Large intestine (tissue), 3 donors: ENCODE measurements around the gene BICD2. TPM values are rescaled to one million over a fixed set of nuclear protein-coding genes. Genes with fewer than 3 reads are reported as not detected.

ENCODE experiments used
- DNase-seq, 2 donors: peaks; one replicate each; pipeline versions ENCODE4 v3.0.0 to v3.0.0-alpha.2; 2013
- H3K27ac ChIP-seq: one replicate; pipeline ENCODE4 v1.5.1; 2013; ENCODE audit warnings: low read length
- H3K27me3 ChIP-seq: 2 replicates; pipeline ENCODE4 v1.6.1; 2013; ENCODE audit warnings: low read length; ENCODE audit not compliant: control insufficient read depth, insufficient read depth
- H3K36me3 ChIP-seq: 2 replicates; pipeline ENCODE4 v1.6.1; 2013; ENCODE audit warnings: low read length; ENCODE audit not compliant: control insufficient read depth, insufficient read depth
- H3K4me1 ChIP-seq: one replicate; pipeline ENCODE4 v1.6.1; 2013; ENCODE audit warnings: low read length; ENCODE audit not compliant: control insufficient read depth, insufficient read depth
- H3K4me3 ChIP-seq: one replicate; pipeline ENCODE4 v1.5.1; 2013; ENCODE audit warnings: low read length
- H3K9me3 ChIP-seq: one replicate; pipeline ENCODE4 v1.6.1; 2013; ENCODE audit warnings: mild to moderate bottlenecking, low read depth, low read length, moderate library complexity; ENCODE audit not compliant: control insufficient read depth
- WGBS: methylation state at CpG from one replicate; pipeline ENCODE4 v1.1.5; 2013; ENCODE audit warnings: low lambda C conversion rate; ENCODE audit not compliant: insufficient coverage; 5-methylcytosine and 5-hydroxymethylcytosine counted together
- polyA plus RNA-seq: library from polyadenylated mRNA; unstranded; fragments of 120-200 nt; gene quantifications from one replicate; pipeline ENCODE4 v1.2.1, GENCODE V29; 2013

The BICD2 gene
- polyA plus RNA-seq, 1 donor: 11.8 TPM

DNA sequence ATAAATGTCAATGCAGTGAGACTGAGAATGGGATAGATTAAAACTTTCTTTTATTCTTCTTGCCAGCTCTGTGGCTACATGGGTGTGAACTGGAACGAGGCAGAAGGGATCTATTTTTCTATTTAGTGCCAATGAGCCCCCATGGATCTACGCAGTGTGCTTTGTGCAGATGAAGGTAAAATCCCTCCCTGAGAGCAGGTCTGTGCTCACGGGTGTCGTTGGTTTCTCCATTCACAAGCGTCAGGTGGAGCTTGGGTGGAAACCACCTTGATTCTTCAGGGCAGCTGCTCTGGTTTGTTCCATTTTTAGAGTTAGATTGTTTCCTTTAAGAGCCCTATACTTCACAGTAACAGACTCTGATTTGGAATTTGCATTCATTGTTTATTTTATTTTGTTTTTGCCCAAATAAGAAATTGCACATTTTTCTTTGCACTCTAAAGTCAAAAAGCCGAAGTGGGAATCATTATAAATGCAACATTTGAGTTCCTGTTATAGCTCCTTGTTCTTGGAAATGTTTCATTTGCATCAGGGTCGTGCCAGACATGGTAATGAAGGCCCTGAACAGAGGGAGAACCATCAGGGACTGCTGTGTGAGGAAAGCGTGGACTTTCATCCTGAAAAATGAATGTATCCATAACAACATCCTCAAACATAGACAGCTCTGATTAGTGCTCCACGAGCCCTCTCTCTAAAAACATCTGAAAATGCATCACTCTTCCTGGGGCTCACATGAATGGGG, 31.1 kb upstream of the BICD2 start:
- DNase-seq: no peak
- Histone ChIP-seq H3K27ac (no peak overlapping the region), H3K4me3 (no peak overlapping the region), H3K9me3 (no peaks in the 10 kb centered on the region), H3K36me3 (no peaks in the 10 kb centered on the region), H3K4me1 (no peaks in the 10 kb centered on the region), H3K27me3 (peaks cover 37% of the 10 kb centered on the region)
- WGBS: 88% methylated on average over 1 of the region's 9 CpGs

DNA sequence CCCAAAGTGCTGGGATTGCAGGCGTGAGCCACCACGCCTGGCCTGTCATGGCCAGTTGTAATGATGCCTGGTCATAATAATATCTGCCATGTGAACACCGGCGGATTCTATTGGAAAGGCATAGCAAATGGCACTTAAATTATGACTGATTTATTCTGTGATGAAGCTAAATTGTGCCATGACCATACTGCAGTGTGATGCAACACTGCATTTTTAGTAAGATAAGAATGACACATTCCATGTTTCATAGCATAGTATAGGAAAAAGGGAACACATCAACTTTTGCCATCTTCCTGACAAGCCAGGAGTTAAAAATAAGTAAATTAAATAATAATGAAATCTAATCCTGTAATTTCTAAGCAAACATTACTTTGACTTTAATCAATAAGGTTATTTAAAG, 30.4 kb upstream of the BICD2 start:
- no CpG with 5 or more reads among the region's 4 CpGs for WGBS
- Histone ChIP-seq H3K9me3 (no peaks in the 10 kb centered on the region), H3K27me3 (peaks cover 37% of the 10 kb centered on the region), H3K36me3 (no peaks in the 10 kb centered on the region), H3K4me1 (no peaks in the 10 kb centered on the region), H3K27ac (no peak overlapping the region), H3K4me3 (no peak overlapping the region)
- DNase-seq: no peak

DNA sequence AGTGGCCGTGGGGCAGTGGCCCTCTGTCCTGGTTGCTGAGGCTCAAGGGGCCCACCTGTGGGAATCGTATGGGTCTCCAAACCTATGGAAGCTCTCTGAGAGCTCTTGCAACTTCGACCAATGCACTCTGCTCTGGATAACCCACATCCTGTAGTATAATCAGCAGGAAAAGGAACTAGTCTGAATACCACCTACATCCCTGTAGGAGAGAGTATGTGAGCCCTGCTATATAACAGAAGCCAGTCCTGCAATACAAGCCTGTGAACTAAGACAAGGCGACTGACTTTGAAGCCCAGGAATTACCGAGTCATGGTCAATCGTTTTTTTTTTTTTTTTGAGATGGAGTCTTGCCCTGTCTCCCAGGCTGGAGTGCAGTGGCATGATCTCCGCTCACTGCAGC, 29.8 kb upstream of the BICD2 start:
- no CpG with 5 or more reads among the region's 7 CpGs for WGBS
- DNase-seq: no peak
- H3K9me3 ChIP-seq: no peaks in the 10 kb centered on the region

DNA sequence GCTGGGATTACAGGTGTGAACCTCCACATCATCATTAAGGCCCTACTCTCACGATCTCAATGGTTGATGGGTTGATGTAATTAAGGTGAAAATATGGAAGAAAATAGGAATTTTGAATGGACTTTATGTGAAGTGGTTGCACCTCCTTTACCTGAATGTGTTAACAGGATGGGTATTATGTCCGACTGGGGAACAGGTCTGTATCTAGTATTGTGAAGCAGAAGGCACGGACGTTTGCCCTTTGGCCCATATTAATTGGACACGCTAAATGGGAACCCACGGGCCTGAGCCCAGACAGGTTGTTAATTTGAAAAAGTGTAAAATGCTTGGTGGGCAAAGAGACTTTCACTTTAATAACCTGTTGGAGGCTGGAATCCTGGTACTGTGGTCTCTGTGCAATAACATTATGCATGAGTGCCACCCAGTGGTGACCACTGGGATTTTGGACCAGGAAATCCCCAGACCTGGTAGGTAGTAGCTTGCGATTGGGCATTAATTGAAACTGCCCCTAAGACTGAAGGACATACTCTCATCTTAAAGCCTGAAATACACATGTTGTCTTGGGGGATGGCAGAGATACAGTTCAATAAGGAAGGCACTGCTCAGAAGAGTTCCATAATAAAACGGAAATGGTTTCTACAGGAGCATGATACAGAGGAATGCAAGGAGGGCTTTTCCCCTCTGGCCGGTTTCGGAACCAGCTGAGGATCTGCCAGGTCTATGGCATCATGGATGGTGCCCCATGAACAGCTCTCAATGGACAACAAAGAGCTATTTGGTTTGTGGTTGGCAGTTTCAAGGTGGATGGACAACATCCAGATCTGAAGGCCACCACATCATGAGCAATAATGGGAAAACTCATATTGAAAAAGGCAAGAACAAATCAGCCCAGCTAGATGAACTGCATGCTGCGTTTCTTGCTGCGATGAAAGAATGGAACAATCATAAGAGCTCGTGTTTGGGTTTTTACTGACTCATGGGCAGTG, 26.2 kb upstream of the BICD2 start:
- Histone ChIP-seq H3K4me1 (no peaks in the 10 kb centered on the region), H3K36me3 (no peaks in the 10 kb centered on the region), H3K27me3 (peaks cover 11% of the 10 kb centered on the region), H3K9me3 (no peaks in the 10 kb centered on the region), H3K27ac (no peak overlapping the region), H3K4me3 (no peak overlapping the region)
- no CpG with 5 or more reads among the region's 13 CpGs for WGBS
- DNase-seq: peak; percentile 60 to 68

More for the DNA sequence above, 29.8 kb upstream of the BICD2 start:
- no peaks in the 10 kb centered on the region for H3K4me1 ChIP-seq
- no peak overlapping the region for H3K27ac ChIP-seq
- no peak overlapping the region for H3K4me3 ChIP-seq
- H3K36me3 ChIP-seq: no peaks in the 10 kb centered on the region
- H3K27me3 ChIP-seq: peaks cover 37% of the 10 kb centered on the region

DNA sequence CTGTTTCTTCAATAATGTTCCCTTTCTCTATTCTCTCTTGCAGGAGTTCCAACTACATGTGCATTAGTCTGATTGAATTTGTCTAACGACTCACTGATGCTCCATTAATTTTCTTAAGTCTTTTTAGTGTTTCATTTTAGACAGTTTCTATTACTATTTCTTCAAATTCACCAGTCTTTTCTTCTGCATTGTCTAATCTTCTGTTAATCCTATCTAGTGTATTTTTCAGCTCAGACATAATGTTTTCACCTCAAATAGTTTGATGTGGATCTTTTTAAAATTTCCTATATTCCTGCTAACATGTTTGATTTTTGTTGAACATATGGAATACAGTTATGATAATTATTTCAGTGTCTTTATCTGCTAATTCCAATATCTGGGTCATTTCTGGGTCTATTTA, 21.7 kb upstream of the BICD2 start:
- H3K4me3 ChIP-seq: no peak overlapping the region
- no peak for DNase-seq
- 63% methylated on average over 1 of the region's 1 CpG for WGBS

DNA sequence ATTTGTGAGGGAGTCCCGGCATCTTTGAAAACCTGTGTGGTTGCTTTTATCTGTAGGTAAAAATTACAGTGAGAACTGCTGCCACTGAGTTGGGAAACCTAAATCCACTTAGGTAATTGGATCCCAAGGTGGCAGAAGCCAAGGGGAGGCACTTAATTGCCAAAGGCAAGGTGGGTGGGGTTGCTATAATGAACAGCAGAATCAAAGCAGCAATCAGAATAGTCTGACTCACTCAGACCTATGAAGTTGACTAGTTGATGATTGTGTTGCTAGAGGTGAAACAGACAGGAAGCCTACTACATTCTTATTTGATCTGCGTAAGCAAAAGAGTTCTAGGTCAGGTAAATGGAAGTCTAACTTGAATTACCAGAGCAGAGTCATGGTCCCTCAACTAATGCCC, 17.3 kb upstream of the BICD2 start:
- Histone ChIP-seq H3K27ac (no peak overlapping the region), H3K4me1 (no peaks in the 10 kb centered on the region), H3K27me3 (peaks cover 11% of the 10 kb centered on the region), H3K9me3 (peaks cover 4% of the 10 kb centered on the region), H3K36me3 (no peaks in the 10 kb centered on the region), H3K4me3 (no peak overlapping the region)
- no CpG with 5 or more reads among the region's 2 CpGs for WGBS
- no peak for DNase-seq

More for the DNA sequence above, 21.7 kb upstream of the BICD2 start:
- Histone ChIP-seq H3K9me3 (peaks cover 4% of the 10 kb centered on the region), H3K36me3 (no peaks in the 10 kb centered on the region), H3K4me1 (no peaks in the 10 kb centered on the region), H3K27me3 (peaks cover 5% of the 10 kb centered on the region), H3K27ac (no peak overlapping the region)

DNA sequence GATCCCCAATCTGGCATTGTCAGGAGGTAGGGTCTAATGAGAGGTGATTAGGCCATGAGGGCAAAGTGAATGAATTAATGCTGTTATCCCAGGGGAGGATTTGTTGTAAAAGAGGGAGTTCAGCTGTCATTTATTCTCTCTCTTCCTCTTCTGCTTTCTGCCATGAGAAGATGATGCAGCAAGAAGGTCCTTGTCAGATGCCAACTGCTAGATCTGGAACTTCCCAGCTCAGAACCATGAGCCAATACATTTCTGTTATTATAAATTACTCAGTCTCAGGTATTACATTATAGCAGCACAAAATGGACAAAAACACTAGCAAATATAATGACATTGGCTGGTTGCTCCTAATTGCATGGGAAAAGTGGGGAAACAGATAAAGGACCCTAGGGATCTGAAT, 15.6 kb upstream of the BICD2 start:
- peaks cover 11% of the 10 kb centered on the region for H3K27me3 ChIP-seq
- H3K4me3 ChIP-seq: no peak overlapping the region
- H3K9me3 ChIP-seq: peaks cover 4% of the 10 kb centered on the region
- H3K36me3 ChIP-seq: no peaks in the 10 kb centered on the region
- H3K27ac ChIP-seq: no peak overlapping the region
- DNase-seq: no peak
- no peaks in the 10 kb centered on the region for H3K4me1 ChIP-seq

DNA sequence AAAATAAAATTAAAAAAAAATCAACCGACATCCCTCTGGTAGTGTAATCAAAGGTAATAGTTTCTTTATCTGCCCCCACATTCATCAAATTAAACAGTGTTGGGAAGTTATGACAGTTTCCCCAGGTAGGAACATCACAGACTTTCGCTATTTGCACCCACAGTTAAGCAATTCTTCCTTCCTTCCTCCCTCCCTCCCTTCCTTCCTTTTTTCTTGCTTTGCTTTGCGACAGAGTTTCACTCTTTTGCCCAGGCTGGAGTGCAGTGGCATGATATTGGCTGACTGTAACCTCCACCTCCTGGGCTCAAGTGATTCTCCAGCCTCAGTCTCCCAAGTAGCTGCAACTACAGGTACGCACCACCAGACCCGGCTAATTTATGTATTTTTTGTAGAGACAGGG, 10.8 kb upstream of the BICD2 start:
- H3K36me3 ChIP-seq: no peaks in the 10 kb centered on the region
- 100% methylated on average over 1 of the region's 5 CpGs for WGBS
- peaks cover 6% of the 10 kb centered on the region for H3K27me3 ChIP-seq
- peaks cover 15% of the 10 kb centered on the region for H3K4me1 ChIP-seq
- H3K9me3 ChIP-seq: no peaks in the 10 kb centered on the region
- no peak for DNase-seq
- H3K4me3 ChIP-seq: no peak overlapping the region
- H3K27ac ChIP-seq: no peak overlapping the region

DNA sequence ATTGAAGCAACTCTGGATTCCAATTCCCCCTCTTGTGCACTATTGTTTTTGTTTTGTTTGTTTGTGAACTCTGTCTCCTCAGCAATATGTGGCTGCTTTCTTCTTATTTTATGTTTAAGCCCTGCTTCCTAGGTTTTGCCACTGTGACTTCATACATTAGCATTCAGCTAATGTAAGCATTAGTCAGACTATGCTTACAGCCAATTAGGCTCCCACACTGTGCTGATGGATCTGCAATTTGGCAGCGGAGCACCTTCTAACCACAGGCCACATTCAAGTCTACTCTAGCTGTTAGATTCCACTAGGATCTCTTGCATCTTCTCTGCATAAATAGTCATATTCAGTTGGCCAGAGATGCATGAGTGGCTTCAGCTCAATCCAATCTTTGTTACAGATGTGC, 9.6 kb upstream of the BICD2 start:
- Histone ChIP-seq H3K36me3 (no peaks in the 10 kb centered on the region), H3K4me3 (no peak overlapping the region), H3K27ac (no peak overlapping the region), H3K4me1 (peaks cover 24% of the 10 kb centered on the region), H3K9me3 (no peaks in the 10 kb centered on the region), H3K27me3 (peaks cover 6% of the 10 kb centered on the region)
- DNase-seq: no peak
- no CpG with 5 or more reads among the region's 1 CpG for WGBS

DNA sequence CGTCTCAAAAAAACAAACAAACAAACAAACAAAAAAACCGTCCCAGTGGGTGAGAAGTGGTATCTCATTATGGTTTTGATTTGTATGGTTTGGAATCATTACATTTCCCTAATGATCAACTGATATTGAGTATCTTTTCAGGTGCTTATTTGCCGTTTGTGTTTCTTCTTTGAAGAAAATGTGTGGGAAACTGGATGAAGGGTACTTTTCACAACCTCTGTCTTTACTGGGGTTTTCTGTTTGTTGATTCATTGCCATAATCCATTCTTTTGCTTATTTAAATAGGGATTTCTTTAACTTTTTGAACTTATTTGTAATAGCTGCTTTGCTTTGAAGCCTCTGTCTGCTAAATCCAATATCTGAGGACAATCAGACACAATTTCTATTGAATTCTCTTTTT, 9.2 kb upstream of the BICD2 start:
- 100% methylated on average over 2 of the region's 3 CpGs for WGBS
- Histone ChIP-seq H3K27me3 (peaks cover 2% of the 10 kb centered on the region), H3K9me3 (no peaks in the 10 kb centered on the region), H3K36me3 (no peaks in the 10 kb centered on the region), H3K4me3 (no peak overlapping the region), H3K27ac (no peak overlapping the region), H3K4me1 (peaks cover 28% of the 10 kb centered on the region)
- DNase-seq: no peak
